Measurements from ENCODE around the gene NAT8L.

DNA sequence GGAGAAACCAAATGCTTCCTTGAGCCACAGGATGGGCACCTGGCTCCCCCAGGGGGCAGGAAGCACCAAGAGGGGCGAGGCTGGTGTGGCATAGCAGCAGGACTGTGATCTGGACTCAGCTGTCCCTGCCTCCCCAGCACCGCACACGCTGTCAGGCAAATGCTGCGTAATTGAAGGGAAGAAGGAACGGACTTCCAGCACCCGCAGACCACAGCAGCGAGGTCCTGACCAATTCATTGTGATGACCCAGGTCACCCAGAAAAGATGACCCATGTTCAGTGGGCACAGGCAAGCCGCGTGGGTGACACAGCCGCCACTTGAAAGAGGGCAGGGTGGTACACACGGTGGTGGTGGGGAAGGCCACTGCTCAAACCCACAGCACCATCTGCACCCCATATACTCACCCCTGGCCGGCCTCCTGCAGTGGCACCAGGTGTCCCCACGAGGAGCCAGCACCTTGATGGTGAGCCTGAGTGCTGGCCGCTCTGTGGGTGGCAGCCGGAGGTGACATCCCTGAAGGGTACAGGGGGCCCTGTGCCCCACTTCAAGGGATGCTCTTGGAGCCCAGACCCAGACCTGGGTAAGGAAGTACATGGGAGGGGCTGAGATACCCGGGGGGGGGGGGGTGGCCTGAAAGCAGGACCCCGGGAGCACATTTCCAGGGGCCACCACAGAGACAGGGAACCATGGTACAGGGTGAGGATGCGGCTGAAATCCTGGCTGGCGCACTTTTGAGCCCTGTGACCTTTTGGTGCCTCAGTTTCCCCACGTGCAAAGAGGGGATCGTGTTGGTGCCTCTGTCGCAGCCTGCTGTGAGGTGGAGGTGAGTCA lies 11.5 kb downstream of the NAT8L start:
- no peak for TF ChIP-seq CTCF (IDR thresholded peaks at IDR 0.05; ENCODE audit: insufficient read depth, low read length, poor library complexity, severe bottlenecking)
- no peak for TF ChIP-seq EZH2phosphoT487 (conservative IDR thresholded peaks at IDR 0.05; ENCODE audit: low read length)

Data from SU-DHL-6 (cell line).